Inflammatory macrophage treated with lipopolysaccharide for 4 hours (primary cell): Measurements from ENCODE around the gene SH3GL1.
"Not testable (repeated sequence)": the region's sequence is repeated elsewhere in the genome, so short reads cannot be mapped to it uniquely, and the experiment has no call there.

Source experiments
- DNase-seq: peaks from one replicate; pipeline ENCODE4 v3.0.0-alpha.2; 2020

The SH3GL1 gene

GRCh38 chr19:4362101-4362828, 38.1 kb downstream of the SH3GL1 start:
- DNase-seq = no peak

- no peak for DNase-seq
Observed at GRCh38 chr19:4361152-4362046, 38.9 kb downstream of the SH3GL1 start.

DNA sequence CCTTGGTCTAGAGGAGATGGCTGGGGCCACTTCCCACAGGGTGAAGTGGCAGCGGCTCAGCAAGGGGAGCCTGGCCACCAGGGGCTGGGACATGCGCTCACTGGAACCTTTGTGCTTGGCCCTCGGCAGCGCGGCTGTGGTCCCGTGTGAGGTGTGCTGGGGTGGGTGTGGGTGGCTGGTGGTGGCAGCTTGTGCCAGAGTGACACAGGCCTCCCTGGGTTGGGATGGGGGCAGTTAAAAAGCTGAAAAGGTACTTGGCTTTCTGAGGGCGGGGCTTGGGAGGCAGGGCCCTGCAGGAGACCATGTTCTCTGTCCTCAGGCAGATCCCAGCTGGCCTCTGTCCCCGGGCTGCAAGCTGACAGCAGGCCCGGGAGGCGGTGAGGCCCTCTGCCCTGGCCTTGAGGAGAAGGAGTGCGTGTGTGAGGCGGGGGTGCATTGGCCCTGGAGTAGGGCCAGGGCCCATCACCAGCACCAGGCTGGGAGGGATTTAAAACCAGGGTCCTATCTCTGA, 39.7 kb downstream of the SH3GL1 start:
- no peak for DNase-seq

- no peak for DNase-seq
Observed at GRCh38 chr19:4360081-4360569, 40.2 kb downstream of the SH3GL1 start.

DNA sequence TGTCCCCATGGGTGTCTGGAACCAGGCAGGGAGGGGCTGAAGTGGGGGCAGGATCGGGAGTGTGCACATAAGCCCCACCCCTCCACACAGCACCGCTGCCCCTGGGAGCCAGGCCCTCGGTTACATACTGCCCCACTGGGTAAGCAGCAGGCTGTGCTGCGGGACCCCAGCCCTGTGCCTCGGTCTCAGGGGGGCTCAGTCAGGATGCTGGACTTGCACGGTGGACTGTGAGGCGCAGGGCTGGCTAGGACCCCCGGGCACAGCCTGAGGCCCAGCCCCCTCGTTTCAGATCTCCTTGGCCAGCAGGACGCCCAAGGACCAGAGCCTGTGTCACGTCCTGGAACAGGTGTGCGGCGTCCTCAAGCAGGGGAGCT, 40.7 kb downstream of the SH3GL1 start:
- DNase-seq = no peak

GRCh38 chr19:4358709-4359626, 41.4 kb downstream of the SH3GL1 start:
- DNase-seq = no peak

DNA sequence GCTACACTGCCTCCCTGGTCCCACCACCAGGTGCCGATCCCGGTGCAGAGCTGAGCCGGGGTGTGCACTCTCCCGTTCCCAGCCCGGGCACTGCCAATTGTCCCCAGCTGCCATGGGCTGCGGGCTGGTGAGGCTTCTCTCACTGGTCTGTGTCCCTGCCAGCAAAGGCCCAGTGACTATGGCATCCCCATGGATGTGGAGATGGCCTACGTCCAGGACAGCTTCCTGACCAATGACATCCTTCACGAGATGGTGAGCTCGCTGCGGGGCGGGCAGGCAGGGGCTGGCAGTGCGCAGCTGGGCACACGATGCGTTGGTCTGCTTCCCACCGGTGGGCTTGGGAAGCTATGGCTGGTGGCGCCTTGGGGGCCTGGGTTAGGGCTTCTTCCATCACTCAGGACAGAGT, 42.4 kb downstream of the SH3GL1 start:
- no peak for DNase-seq

DNA sequence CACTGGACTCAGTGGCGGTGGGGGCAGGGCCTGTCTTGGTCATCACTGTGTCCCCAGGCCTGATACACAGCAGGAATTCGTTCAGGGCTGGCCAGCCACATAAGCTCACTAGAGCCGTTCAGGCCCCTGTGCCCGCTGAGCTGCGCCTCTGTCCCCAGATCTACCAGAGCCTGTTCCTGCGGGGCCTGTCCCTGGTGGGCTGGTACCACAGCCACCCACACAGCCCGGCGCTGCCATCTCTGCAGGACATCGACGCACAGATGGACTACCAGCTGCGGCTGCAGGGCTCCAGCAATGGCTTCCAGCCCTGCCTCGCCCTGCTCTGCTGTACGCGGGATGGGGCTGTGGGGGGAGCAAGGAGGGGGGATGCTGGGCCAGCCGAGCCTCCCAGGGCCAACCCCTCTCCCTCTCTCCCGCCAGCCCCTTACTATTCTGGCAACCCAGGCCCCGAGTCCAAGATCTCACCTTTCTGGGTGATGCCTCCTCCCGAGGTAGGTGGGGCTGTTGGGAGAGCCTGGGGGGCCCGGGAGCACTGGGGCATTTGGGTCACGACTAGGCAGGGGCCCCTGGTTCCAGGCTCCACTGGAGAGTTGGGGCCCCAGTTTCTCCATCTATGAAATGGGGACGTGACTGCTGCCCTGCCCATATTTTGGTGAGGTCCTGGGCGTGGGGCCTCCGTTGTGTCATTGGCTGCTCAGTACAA, 43.1 kb downstream of the SH3GL1 start:
- no peak for DNase-seq

DNA sequence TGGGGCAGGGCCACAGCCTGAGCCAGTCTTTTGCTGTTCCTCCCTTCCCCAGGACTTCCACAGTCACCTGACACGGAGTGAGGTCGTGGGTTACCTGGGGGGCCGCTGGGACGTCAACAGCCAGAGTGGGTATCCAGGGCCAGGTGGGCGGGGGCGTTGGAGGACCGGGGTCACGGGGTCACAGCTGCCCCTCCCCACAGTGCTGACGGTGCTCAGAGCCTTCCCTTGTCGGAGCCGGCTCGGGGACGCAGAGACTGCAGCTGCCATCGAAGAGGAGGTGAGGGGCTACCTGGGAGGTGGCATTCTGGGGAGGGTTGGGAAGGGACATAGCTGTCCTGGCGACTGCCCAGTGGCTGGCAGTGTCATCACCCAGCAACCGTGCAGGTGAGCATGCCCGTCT, 45.5 kb downstream of the SH3GL1 start:
- no peak for DNase-seq

DNA sequence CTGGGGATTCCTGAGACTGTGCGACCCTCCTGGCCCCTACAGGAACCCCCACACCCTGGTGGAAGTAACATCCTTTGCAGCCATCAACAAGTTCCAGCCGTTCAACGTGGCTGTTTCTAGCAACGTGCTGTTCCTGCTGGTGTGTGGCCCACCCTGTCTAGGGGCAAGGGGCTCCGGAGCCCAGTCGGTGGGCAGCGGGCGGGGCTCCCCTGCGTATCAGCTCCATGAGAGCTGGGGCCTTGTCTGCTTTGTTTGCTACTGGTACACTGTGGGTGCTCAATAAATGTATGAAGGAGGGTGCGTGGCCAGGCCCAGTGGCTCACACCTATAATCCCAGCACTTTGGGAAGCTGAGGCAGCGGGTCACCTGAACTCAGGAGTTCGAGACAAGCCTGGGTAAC, 46.1 kb downstream of the SH3GL1 start:
- DNase-seq = no peak

- DNase-seq = peak; percentile 49
Observed at GRCh38 chr19:4352701-4353121, 47.6 kb downstream of the SH3GL1 start.

DNA sequence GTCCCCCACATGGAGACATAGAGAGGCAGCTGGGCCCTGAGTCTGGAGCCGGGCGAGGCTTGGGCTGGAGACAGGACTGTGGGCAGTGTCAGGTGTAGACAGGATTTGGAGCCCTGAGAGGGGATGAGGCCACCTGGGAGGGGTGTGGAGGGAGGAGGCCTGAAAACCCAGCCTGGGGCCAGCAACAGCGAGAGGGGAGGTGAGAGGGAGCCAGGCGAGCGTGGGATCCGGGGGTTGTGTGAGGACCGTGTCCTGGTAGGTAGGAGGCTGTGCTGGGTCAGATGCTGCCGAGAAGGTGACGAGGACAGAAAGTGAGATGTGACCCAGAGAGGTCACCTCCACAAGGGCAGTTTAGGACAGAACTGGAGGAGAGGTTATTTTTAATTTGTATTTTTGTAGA, 49.6 kb downstream of the SH3GL1 start:
- DNase-seq = no peak

GRCh38 chr19:4350111-4350510, 50.2 kb downstream of the SH3GL1 start:
- no peak for DNase-seq

DNA sequence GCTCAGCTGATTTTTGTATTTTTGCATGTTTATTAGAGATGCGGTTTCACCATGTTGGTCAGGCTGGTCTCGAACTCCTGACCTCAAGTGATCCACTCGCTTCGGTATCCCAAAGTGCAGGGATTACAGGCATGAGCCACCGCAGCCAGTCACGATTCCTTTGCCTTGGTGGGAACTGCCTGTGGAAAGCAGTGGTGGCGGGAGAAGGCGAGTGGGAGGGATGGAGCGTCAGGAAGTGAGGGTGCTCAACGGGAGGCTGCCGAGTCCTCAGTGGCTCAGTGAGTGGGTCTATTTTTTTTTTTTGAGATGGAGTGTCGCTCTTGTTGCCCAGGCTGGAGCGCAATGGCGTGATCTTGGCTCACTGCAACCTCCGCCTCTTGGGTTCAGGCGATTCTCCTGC, 51.1 kb downstream of the SH3GL1 start:
- not testable (repeated sequence) for DNase-seq

DNA sequence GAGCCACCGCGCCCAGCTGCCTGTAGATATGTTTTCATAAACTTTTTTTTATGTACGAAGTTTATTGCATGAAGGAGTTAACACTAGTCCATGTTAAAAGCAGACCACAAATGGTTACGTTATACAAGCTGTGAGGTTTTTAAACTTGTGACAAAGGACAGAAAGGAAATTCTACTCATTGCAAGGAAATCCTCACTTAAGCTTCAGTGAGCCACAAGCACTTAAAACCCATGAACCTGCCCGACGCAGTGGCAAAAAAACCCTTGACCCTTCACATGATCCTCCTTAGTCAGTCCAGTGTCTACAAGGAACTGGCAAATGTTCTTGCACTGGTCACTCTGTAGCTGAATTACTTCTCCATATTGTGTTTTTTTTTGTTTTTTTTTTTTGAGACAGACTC, 52.8 kb downstream of the SH3GL1 start:
- DNase-seq = peak; percentile 85

GRCh38 chr19:4346020-4346383, 54.3 kb downstream of the SH3GL1 start:
- DNase-seq = no peak

DNA sequence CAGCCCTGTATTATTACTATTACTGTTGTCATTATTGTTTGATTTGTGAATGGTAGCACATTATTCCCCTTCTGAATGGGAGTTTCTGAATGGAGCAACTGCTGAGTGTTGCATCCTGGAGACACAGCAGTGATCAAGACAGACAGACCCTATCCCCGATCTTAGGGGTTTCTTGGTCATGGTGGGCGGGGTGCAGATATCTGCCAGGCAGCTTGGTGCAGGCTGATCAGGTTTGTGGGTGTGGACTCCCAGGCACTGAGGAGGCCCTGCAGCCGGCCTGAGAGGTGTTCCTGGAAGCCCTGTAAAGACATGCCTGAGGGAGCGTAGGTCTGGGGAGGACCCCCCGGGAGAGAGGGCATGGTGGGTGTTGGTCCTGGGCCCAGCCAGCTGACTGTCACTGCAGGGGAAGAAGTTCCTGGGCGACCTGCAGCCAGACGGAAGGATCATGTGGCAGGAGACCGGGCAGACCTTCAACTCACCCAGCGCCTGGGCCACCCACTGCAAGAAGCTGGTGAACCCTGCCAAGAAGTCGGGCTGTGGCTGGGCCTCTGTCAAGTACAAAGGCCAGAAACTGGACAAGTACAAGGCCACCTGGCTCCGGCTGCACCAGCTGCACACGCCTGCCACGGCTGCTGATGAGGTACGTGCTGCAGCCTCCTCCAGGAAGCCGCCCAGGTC, 54.9 kb downstream of the SH3GL1 start:
- no peak for DNase-seq

DNA sequence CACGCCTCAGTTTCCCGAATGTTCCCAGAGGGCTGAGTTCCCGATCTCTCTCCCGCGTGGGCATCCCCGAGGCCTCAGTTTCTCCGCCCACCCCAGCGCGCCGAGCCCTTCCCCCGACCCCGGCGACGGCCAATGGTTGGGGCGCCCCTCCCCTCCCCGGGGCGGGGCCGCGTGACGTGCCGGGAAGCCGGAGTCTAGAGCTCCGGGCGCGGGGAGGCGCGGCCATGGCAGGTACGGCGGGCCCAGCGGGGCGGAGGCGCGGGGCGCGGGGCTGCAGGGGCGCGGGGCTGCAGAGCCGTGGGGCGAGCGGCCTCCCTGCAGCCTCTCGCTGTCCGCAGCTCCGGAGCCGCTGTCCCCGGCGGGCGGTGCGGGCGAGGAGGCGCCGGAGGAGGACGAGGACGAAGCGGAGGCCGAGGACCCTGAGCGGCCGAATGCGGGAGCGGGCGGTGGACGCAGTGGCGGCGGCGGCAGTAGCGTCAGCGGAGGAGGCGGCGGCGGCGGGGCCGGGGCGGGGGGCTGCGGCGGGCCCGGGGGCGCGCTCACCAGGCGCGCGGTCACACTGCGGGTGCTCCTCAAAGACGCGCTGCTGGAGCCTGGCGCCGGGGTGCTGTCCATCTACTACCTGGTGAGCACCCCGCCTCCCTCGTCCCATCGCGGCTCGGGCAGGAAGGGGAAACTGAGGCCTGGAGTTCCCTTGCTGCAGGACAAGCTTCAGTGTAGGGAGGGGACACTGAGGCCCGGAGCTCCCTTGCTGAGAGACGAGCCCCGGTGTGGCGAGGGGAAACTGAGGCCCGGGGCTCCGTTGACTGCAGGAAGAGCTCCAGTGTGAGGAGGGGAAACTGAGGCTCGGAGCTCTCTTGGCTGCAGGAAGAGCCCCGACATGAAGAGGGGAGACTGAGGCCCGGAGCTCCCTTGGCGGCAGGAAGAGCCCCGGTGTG, 56.7 kb downstream of the SH3GL1 start, which contains the start of gene MPND:
Gene MPND (plus strand): TSS at position 193 of the 938 bp plus-strand sequence. CDS start 32 bp downstream, at position 225.
- DNase-seq = peak; percentile 89

- DNase-seq = peak; percentile 100
Observed at GRCh38 chr19:4342615-4343369, 57.6 kb downstream of the SH3GL1 start.

- DNase-seq = no peak
Observed at GRCh38 chr19:4342314-4342614, 58.1 kb downstream of the SH3GL1 start.
